GM13977 (cell line): ENCODE results near the gene CABP4.

ENCODE experiments used
- DNase-seq: peaks from one replicate; pipeline ENCODE4 v3.0.0; 2012; ENCODE audit warnings: low spot score
- CTCF ChIP-seq: IDR thresholded peaks from 2 replicates; pipeline ENCODE4 v1.5.1; 2012; ENCODE audit warnings: mild to moderate bottlenecking, control low read depth; ENCODE audit not compliant: insufficient read depth; ENCODE audit errors: extremely low read depth, missing control alignments
- in situ Hi-C: fragments of 300-500 bp; cut with MboI; formaldehyde crosslinking; loops from one replicate; pipeline ENCODE4 v1.12.0; 2022; ENCODE audit warnings: low sequenced_read_pairs, low pct_unique_long_range_greater_than_20kb, mixed read lengths, inconsistent platforms; ENCODE audit not compliant: unreplicated experiment

CABP4 gene

GRCh38 chr11:67440229-67441097 lies 14.7 kb upstream of the CABP4 start:
- no peak for TF ChIP-seq CTCF
- in situ Hi-C loops: no loop called here
- DNase-seq: no peak

- in situ Hi-C loops: no loop called here
- TF ChIP-seq CTCF: no peak
- DNase-seq: no peak
Measured at GRCh38 chr11:67441098-67441563, 14.0 kb upstream of the CABP4 start.

- DNase-seq: no peak
- in situ Hi-C loops: no loop called here
- no peak for TF ChIP-seq CTCF
Measured at GRCh38 chr11:67441731-67442351, 13.3 kb upstream of the CABP4 start.

GRCh38 chr11:67442504-67443404 lies 12.4 kb upstream of the CABP4 start:
- DNase-seq: no peak
- TF ChIP-seq CTCF: no peak
- in situ Hi-C loops: no loop called here

GRCh38 chr11:67445515-67445914 lies 9.6 kb upstream of the CABP4 start:
- in situ Hi-C loops: no loop called here
- DNase-seq: no peak
- TF ChIP-seq CTCF: no peak

- no peak for TF ChIP-seq CTCF
- in situ Hi-C loops: no loop called here
- no peak for DNase-seq
Measured at GRCh38 chr11:67448220-67448609, 6.9 kb upstream of the CABP4 start.
